ENCODE results near the gene PDGFD. TPM values are rescaled to one million over a fixed set of nuclear protein-coding genes. Genes with fewer than 3 reads are reported as not detected.
A peak's percentile ranks its signal among the peaks of the same experiment; 100 is the strongest.

PDGFD gene
- total and polyA plus RNA-seq, 2 experiments from 2014 or later: 100 to 105 TPM

- peak in 1 of 2 donors; percentile 24 for DNase-seq (ENCODE audit: low read depth in 1 of 2, low spot score in 1 of 2)
- peak; percentile 2 for TF ChIP-seq CTCF (IDR thresholded peaks at IDR 0.05; ENCODE audit: low read depth, low read length)
- Histone ChIP-seq H3K4me3 (no peak overlapping the region), H3K36me3 (no peaks in the 10 kb centered on the region), H3K27me3 (no peaks in the 10 kb centered on the region), H3K4me1 (ENCODE audit: low read depth) (peaks cover 70% of the 10 kb centered on the region), H3K27ac (peak overlapping the region; percentile 71), H3K9me3 (ENCODE audit: low read depth) (no peaks in the 10 kb centered on the region)
These were observed 68.2 kb downstream of the PDGFD start for GRCh38 chr11:104095791-104096190.

- Histone ChIP-seq H3K4me1 (ENCODE audit: low read depth) (peaks cover 74% of the 10 kb centered on the region), H3K9me3 (ENCODE audit: low read depth) (no peaks in the 10 kb centered on the region), H3K36me3 (no peaks in the 10 kb centered on the region), H3K4me3 (no peak overlapping the region), H3K27me3 (no peaks in the 10 kb centered on the region), H3K27ac (no peak overlapping the region)
- TF ChIP-seq CTCF (IDR thresholded peaks at IDR 0.05; ENCODE audit: low read depth, low read length): no peak
- no peak for DNase-seq (ENCODE audit: low read depth in 1 of 2, low spot score in 1 of 2)
These were observed 69.4 kb downstream of the PDGFD start for GRCh38 chr11:104094576-104094975.

- no peak overlapping the region for H3K4me3 ChIP-seq
- H3K4me1 ChIP-seq (ENCODE audit: low read depth): peaks cover 74% of the 10 kb centered on the region
- H3K27ac ChIP-seq: no peak overlapping the region
- TF ChIP-seq CTCF (IDR thresholded peaks at IDR 0.05; ENCODE audit: low read depth, low read length): no peak
- H3K36me3 ChIP-seq: no peaks in the 10 kb centered on the region
- peak in 1 of 2 donors; percentile 27 for DNase-seq (ENCODE audit: low read depth in 1 of 2, low spot score in 1 of 2)
- H3K9me3 ChIP-seq (ENCODE audit: low read depth): no peaks in the 10 kb centered on the region
- H3K27me3 ChIP-seq: no peaks in the 10 kb centered on the region
These were observed 70.3 kb downstream of the PDGFD start for GRCh38 chr11:104093426-104094280.

- Histone ChIP-seq H3K27me3 (no peaks in the 10 kb centered on the region), H3K4me1 (ENCODE audit: low read depth) (peaks cover 67% of the 10 kb centered on the region), H3K9me3 (ENCODE audit: low read depth) (no peaks in the 10 kb centered on the region), H3K36me3 (no peaks in the 10 kb centered on the region), H3K27ac (no peak overlapping the region), H3K4me3 (no peak overlapping the region)
- no peak for TF ChIP-seq CTCF (IDR thresholded peaks at IDR 0.05; ENCODE audit: low read depth, low read length)
- DNase-seq (ENCODE audit: low read depth in 1 of 2, low spot score in 1 of 2): no peak
These were observed 71.2 kb downstream of the PDGFD start for GRCh38 chr11:104092744-104093143.

GRCh38 chr11:104091281-104092096 is 72.5 kb downstream of the PDGFD start:
- peak overlapping the region; percentile 7 for H3K27ac ChIP-seq

More at GRCh38 chr11:104091281-104092096, 72.5 kb downstream of the PDGFD start:
- no peak for DNase-seq (ENCODE audit: low read depth in 1 of 2, low spot score in 1 of 2)
- no peaks in the 10 kb centered on the region for H3K9me3 ChIP-seq (ENCODE audit: low read depth)
- H3K4me3 ChIP-seq: no peak overlapping the region
- no peaks in the 10 kb centered on the region for H3K36me3 ChIP-seq
- peaks cover 57% of the 10 kb centered on the region for H3K4me1 ChIP-seq (ENCODE audit: low read depth)
- no peak for TF ChIP-seq CTCF (IDR thresholded peaks at IDR 0.05; ENCODE audit: low read depth, low read length)
- H3K27me3 ChIP-seq: no peaks in the 10 kb centered on the region

Measured in cardiac muscle cell (in vitro differentiated cells and primary cell).